ENCODE data around the gene KDM1A.

KDM1A gene

DNA sequence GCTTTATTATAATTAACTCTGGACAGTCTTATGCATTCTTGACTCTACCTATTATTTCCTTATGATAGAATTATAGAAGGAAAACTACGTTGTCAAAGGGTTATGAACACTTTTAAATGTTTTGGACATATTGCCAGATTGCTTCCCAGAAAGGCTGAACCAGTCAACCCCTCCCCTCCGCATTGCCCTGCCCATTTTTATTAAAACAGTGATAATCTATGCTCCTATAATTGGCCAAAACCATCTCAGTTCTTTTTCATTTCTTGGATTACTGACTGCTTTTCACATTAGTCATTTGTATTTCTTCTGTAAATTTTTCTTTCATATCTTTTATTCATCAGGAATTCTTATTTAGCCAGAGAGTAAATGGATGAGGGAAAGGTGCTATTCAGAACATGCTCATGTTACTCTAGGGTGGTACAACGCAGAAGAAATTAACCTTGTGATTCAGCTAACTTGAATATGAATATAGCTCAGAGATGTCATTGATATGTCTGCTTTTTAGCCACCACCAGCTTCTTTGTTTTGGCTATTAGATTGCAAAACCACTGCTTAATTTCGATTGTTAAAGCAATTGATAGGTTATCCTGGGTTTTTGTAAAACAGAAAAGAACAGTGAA is 32.1 kb downstream of the KDM1A start:
- TF ChIP-seq, protein P1, sequence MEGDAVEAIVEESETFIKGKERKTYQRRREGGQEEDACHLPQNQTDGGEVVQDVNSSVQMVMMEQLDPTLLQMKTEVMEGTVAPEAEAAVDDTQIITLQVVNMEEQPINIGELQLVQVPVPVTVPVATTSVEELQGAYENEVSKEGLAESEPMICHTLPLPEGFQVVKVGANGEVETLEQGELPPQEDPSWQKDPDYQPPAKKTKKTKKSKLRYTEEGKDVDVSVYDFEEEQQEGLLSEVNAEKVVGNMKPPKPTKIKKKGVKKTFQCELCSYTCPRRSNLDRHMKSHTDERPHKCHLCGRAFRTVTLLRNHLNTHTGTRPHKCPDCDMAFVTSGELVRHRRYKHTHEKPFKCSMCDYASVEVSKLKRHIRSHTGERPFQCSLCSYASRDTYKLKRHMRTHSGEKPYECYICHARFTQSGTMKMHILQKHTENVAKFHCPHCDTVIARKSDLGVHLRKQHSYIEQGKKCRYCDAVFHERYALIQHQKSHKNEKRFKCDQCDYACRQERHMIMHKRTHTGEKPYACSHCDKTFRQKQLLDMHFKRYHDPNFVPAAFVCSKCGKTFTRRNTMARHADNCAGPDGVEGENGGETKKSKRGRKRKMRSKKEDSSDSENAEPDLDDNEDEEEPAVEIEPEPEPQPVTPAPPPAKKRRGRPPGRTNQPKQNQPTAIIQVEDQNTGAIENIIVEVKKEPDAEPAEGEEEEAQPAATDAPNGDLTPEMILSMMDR (IDR thresholded peaks at IDR 0.05; ENCODE audit: low read depth, low read length, missing control alignments): no peak
- no peak for DNase-seq (ENCODE audit: low read depth)

GRCh38 chr1:23057301-23057700 is 38.0 kb downstream of the KDM1A start:
- H3K4me3 ChIP-seq (ENCODE audit: low read depth, low read length): no peak overlapping the region
- no peak for DNase-seq (ENCODE audit: low read depth)
- TF ChIP-seq, protein P1 (IDR thresholded peaks at IDR 0.05; ENCODE audit: low read depth, low read length, missing control alignments): no peak

More for the DNA sequence above, 32.1 kb downstream of the KDM1A start:
- no peak overlapping the region for H3K4me3 ChIP-seq (ENCODE audit: low read depth, low read length)

DNA sequence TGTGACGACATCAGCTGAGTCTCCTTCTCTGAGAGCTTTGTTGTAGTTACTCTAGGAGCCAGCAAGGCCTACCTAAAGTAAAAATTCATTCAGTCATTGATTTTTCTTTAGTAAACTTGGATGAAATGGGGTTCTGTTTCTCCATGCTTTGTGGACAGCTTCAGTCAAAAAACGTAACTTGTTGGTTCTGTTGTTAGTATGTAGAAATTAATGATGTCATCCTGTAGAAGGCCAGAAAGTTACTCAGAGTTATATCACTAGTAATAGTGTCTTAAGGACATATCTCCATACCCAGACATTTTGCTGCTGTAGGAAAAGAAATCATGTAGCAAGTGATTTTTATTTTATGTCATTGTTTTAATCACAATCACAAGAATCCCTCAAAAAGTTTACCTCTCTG is 43.0 kb downstream of the KDM1A start:
- DNase-seq (ENCODE audit: low read depth): no peak
- TF ChIP-seq, protein P1 (IDR thresholded peaks at IDR 0.05; ENCODE audit: low read depth, low read length, missing control alignments): no peak
- no peak overlapping the region for H3K4me3 ChIP-seq (ENCODE audit: low read depth, low read length)

DNA sequence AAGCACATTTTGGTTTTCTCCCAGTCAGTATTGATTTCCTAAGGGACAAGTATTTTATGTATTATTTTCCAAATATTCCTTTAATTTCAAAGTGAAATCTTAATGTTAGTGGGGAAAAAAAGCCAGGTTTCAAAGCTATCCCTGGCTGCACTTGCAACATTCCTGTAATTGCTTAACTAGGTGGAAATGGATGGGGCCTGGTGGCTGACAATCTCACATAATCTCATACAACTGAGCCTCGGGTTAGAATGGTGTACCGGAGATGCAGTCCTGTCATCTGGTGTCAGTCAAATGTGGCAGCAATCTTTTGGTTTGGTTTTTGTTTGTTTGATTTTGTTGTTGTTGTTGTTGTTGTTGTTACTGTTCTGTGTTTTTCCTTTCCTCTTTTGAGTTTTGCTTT is 46.1 kb downstream of the KDM1A start:
- no peak overlapping the region for H3K4me3 ChIP-seq (ENCODE audit: low read depth, low read length)
- no peak for DNase-seq (ENCODE audit: low read depth)
- TF ChIP-seq, protein P1 (IDR thresholded peaks at IDR 0.05; ENCODE audit: low read depth, low read length, missing control alignments): no peak

DNA sequence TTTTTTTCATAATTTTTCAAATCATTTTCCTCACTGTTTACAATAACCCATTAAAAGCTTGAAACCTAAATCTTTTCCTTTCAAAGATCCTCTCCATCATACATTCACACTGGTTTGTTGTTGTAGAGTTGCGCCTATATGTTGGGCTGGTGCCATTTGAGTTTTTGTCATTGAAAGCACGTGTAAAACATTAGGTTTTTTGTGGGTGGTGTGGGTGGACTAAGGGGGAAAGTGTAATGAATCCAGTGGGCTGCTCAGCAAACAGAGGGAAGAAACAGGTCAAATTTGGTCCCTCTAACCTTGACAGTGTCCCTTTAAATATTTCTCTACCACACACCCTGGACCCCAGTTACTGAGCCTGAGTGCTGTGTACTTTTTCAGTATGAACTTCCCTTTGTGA is 46.8 kb downstream of the KDM1A start:
- TF ChIP-seq, protein P1 (IDR thresholded peaks at IDR 0.05; ENCODE audit: low read depth, low read length, missing control alignments): no peak

DNA sequence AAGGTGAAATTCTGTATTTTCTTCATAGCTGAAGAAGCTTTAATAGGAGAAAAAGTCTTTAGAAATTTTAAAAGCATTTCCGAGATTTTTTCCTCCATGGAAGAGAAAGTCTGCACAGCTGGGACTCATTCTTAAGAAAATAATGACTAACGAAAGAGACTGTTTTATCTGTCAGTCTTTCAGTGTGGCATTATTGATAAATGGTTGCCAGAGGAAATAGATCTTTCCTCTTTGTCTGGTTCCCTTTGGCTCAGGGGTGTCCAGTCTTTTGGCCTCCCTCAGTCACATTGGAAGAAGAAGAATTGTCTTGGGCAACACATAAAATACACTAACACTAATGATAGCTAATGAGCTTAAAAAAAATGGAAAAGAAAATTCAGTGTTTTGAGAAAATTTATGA is 49.9 kb downstream of the KDM1A start:
- TF ChIP-seq, protein P1 (IDR thresholded peaks at IDR 0.05; ENCODE audit: low read depth, low read length, missing control alignments): no peak
- no peak for DNase-seq (ENCODE audit: low read depth)
- no peak overlapping the region for H3K4me3 ChIP-seq (ENCODE audit: low read depth, low read length)

More for the DNA sequence above, 46.8 kb downstream of the KDM1A start:
- H3K4me3 ChIP-seq (ENCODE audit: low read depth, low read length): no peak overlapping the region
- DNase-seq (ENCODE audit: low read depth): no peak

DNA sequence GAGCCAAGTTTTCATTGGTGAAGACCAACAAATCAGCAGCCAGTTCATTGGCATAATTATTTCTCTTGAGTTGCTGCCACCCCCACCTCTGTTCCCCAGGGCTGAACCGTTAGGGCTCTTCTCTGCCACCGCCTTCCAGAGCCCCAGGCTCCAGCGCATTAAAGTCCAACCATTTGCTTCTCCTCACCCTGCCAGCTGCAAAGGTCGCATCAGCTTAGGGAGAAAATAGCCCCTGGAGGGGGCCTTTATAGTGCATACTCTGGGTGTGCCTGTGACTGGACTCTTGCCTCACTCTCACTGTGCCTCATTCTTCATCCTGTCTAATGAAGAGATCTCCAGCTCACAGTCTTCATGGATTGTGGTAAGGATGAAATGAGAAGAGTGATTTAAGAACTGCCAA is 50.4 kb downstream of the KDM1A start:
- TF ChIP-seq, protein P1 (IDR thresholded peaks at IDR 0.05; ENCODE audit: low read depth, low read length, missing control alignments): no peak
- H3K4me3 ChIP-seq (ENCODE audit: low read depth, low read length): no peak overlapping the region
- no peak for DNase-seq (ENCODE audit: low read depth)

Data from GM12864 (cell line).